ENCODE results near the gene PLAGL1.
"Not testable (repeated sequence)": the region's sequence is repeated elsewhere in the genome, so short reads cannot be mapped to it uniquely, and the experiment has no call there.

PLAGL1 gene

GRCh38 chr6:144008120-144008811 is at the start of gene PLAGL1:
TSS of gene PLAGL1 (minus strand) at chr6:144008259. CDS start at chr6:143948136, 60,123 bp downstream.
- in situ Hi-C loops (cut with MboI; ENCODE audit: low sequenced_read_pairs) = no loop called here

GRCh38 chr6:144055121-144055931 is 47.3 kb upstream of the PLAGL1 start:
- in situ Hi-C loops (cut with MboI; ENCODE audit: low sequenced_read_pairs) = no loop called here

- in situ Hi-C loops (cut with MboI; ENCODE audit: low sequenced_read_pairs) = no loop called here
These were observed 45.5 kb upstream of the PLAGL1 start for GRCh38 chr6:144053601-144054000.

GRCh38 chr6:144052488-144052887 is 44.4 kb upstream of the PLAGL1 start:
- in situ Hi-C loops (cut with MboI; ENCODE audit: low sequenced_read_pairs) = no loop called here

- in situ Hi-C loops (cut with MboI; ENCODE audit: low sequenced_read_pairs) = no loop called here
These were observed 41.3 kb upstream of the PLAGL1 start for GRCh38 chr6:144049386-144049785.

- in situ Hi-C loops (cut with MboI; ENCODE audit: low sequenced_read_pairs) = no loop called here
These were observed 39.6 kb upstream of the PLAGL1 start for GRCh38 chr6:144047688-144048087.

GRCh38 chr6:144046672-144047071 is 38.6 kb upstream of the PLAGL1 start:
- in situ Hi-C loops (cut with MboI; ENCODE audit: low sequenced_read_pairs) = not testable (repeated sequence)

- in situ Hi-C loops (cut with MboI; ENCODE audit: low sequenced_read_pairs) = not testable (repeated sequence)
These were observed 36.9 kb upstream of the PLAGL1 start for GRCh38 chr6:144044989-144045388.

GRCh38 chr6:144036835-144037195 is 28.8 kb upstream of the PLAGL1 start:
- in situ Hi-C loops (cut with MboI; ENCODE audit: low sequenced_read_pairs) = no loop called here

GRCh38 chr6:144036064-144036834 is 28.2 kb upstream of the PLAGL1 start:
- in situ Hi-C loops (cut with MboI; ENCODE audit: low sequenced_read_pairs) = no loop called here

GRCh38 chr6:144035416-144035815 is 27.4 kb upstream of the PLAGL1 start:
- in situ Hi-C loops (cut with MboI; ENCODE audit: low sequenced_read_pairs) = no loop called here

GRCh38 chr6:144033816-144034735 is 26.0 kb upstream of the PLAGL1 start:
- in situ Hi-C loops (cut with MboI; ENCODE audit: low sequenced_read_pairs) = no loop called here

- in situ Hi-C loops (cut with MboI; ENCODE audit: low sequenced_read_pairs) = no loop called here
These were observed 21.4 kb upstream of the PLAGL1 start for GRCh38 chr6:144029452-144029851.

- in situ Hi-C loops (cut with MboI; ENCODE audit: low sequenced_read_pairs) = no loop called here
These were observed 20.0 kb upstream of the PLAGL1 start for GRCh38 chr6:144027932-144028587.

GRCh38 chr6:144023216-144023615 is 15.2 kb upstream of the PLAGL1 start:
- in situ Hi-C loops (cut with MboI; ENCODE audit: low sequenced_read_pairs) = no loop called here

GRCh38 chr6:144019929-144020328 is 11.9 kb upstream of the PLAGL1 start:
- in situ Hi-C loops (cut with MboI; ENCODE audit: low sequenced_read_pairs) = no loop called here

GRCh38 chr6:144017166-144018094 is 9.4 kb upstream of the PLAGL1 start:
- in situ Hi-C loops (cut with MboI; ENCODE audit: low sequenced_read_pairs) = no loop called here

GRCh38 chr6:144013486-144013909 is 5.4 kb upstream of the PLAGL1 start:
- in situ Hi-C loops (cut with MboI; ENCODE audit: low sequenced_read_pairs) = loop anchor here (5.0 kb wide), 1 partner anchor 436 kb away; no protein-coding TSS in a partner anchor

- in situ Hi-C loops (cut with MboI; ENCODE audit: low sequenced_read_pairs) = loop anchor here (5.0 kb wide), 1 partner anchor 435 kb away; no protein-coding TSS in a partner anchor
These were observed 4.5 kb upstream of the PLAGL1 start for GRCh38 chr6:144012534-144012933.

Measured in HL-60/S4 (cell line).